GM12878 (cell line): Measurements from ENCODE around the gene E2F7. TPM values are rescaled to one million over a fixed set of nuclear protein-coding genes. Genes with fewer than 3 reads are reported as not detected.
A peak's percentile ranks its signal among the peaks of the same experiment; 100 is the strongest.

Experiments
- ATAC-seq: fragments of 200-7000 bp; cut with Tn5 transposase; 3 replicates; pipeline ENCODE4 v1.9.1; 2020; ENCODE audit warnings: mild to moderate bottlenecking, moderate library complexity
- BruUV-seq: library from RNA; stranded (reverse); fragments of 400-500 nt; replicated peaks from 2 replicates; lab custom pipeline; 2021; lab: Mats Ljungman, UMichigan
- CTCF ChIA-PET: fragments of 300-600 bp; sonication (Branson Sonifier 250); formaldehyde crosslinking; extraction: SDS; loops from one replicate; lab custom pipeline; 2021; ENCODE audit warnings: inconsistent platforms; lab: Yijun Ruan, JAX
- POLR2A ChIA-PET: fragments of 350-600 bp; formaldehyde crosslinking; extraction: SDS; loops from one replicate; lab custom pipeline; 2021; ENCODE audit warnings: inconsistent platforms; lab: Charles Lee
- RAD21 ChIA-PET: fragments of 300-600 bp; sonication (Branson Sonifier 250); formaldehyde crosslinking; loops from one replicate; lab custom pipeline; 2023; ENCODE audit warnings: antibody characterized with exemption; ENCODE audit not compliant: unreplicated experiment; lab: Charles Lee
- SMC1A ChIA-PET: fragments of 300-600 bp; sonication (Branson Sonifier 250); formaldehyde crosslinking; loops from one replicate; lab custom pipeline; 2023; ENCODE audit not compliant: unreplicated experiment, uncharacterized antibody; lab: Charles Lee
- DNase-seq: peaks from one replicate; pipeline ENCODE4 v3.0.0-alpha.2; 2011; ENCODE audit warnings: low read depth, low spot score
- FAIRE-seq: peaks from 3 replicates; lab custom pipeline; 2011; peaks lifted over from hg19 to GRCh38; lab: Jason Lieb, UNC
- H2AFZ ChIP-seq: 2 replicates; pipeline ENCODE4 v1.6.0; 2011; ENCODE audit warnings: low read depth, low read length, control low read depth; ENCODE audit not compliant: control insufficient read depth
- H3K27ac ChIP-seq: 2 replicates; pipeline ENCODE4 v1.5.1; 2011; ENCODE audit warnings: control low read depth; ENCODE audit not compliant: control insufficient read depth, insufficient read depth
- H3K27me3 ChIP-seq, 2 experiments: replicated peaks in 1 of 2; 2 replicates each; pipeline versions ENCODE4 v1.6.0 to v1.6.1; 2011; ENCODE audit warnings: low read length in 1 of 2; ENCODE audit not compliant: control insufficient read depth in 2 of 2, insufficient read depth in 2 of 2
- H3K36me3 ChIP-seq, 2 experiments: 2 replicates each; pipeline ENCODE4 v1.5.1; 2011; ENCODE audit warnings: low read length in 1 of 2; ENCODE audit not compliant: control insufficient read depth in 2 of 2, insufficient read depth in 2 of 2
- H3K4me1 ChIP-seq: 2 replicates; pipeline ENCODE4 v1.6.1; 2011; ENCODE audit warnings: mild to moderate bottlenecking, low read length, moderate library complexity, mixed read lengths; ENCODE audit not compliant: control insufficient read depth, insufficient read depth
- H3K4me2 ChIP-seq: 2 replicates; pipeline ENCODE4 v1.6.0; 2011; ENCODE audit warnings: control low read depth; ENCODE audit not compliant: control insufficient read depth, insufficient read depth
- H3K4me3 ChIP-seq: fragments of 200-600 bp; sonication (generic); 2 replicates; pipeline ENCODE4 v1.5.1; 2016
- H3K79me2 ChIP-seq: 2 replicates; pipeline ENCODE4 v1.6.0; 2011; ENCODE audit warnings: low read length; ENCODE audit not compliant: control insufficient read depth, insufficient read depth
- H3K9ac ChIP-seq: 2 replicates; pipeline ENCODE4 v1.8.0; 2011; ENCODE audit warnings: low read length, control low read depth, mixed read lengths; ENCODE audit not compliant: control insufficient read depth, insufficient read depth
- H3K9me3 ChIP-seq: replicated peaks from 3 replicates; pipeline ENCODE4 v1.5.1; 2011; ENCODE audit warnings: mild to moderate bottlenecking, low read length; ENCODE audit not compliant: control insufficient read depth, insufficient read depth
- H4K20me1 ChIP-seq: 2 replicates; pipeline ENCODE4 v1.6.0; 2011; ENCODE audit not compliant: control insufficient read depth, insufficient read depth
- BCL11A ChIP-seq: IDR thresholded peaks from 2 replicates; pipeline ENCODE4 v1.6.1; 2011; ENCODE audit warnings: low read depth, low read length
- CBFB ChIP-seq: IDR thresholded peaks from 2 replicates; pipeline ENCODE4 v1.6.1; 2016; ENCODE audit warnings: antibody characterized with exemption, low read depth
- CHD2 ChIP-seq: IDR thresholded peaks from 2 replicates; pipeline ENCODE4 v1.6.1; 2011; ENCODE audit warnings: low read depth, low read length, improper control_type of control experiment, borderline replicate concordance
- FOXM1 ChIP-seq: IDR thresholded peaks from 2 replicates; pipeline ENCODE4 v1.6.1; 2012; ENCODE audit warnings: low read depth, mild to moderate bottlenecking, inconsistent platforms, low read length, moderate library complexity
- IKZF1 ChIP-seq: fragments of 450-650 bp; conservative IDR thresholded peaks from 2 replicates; pipeline ENCODE4 v1.6.1; 2017; ENCODE audit warnings: antibody characterized with exemption, mild to moderate bottlenecking
- IKZF2 ChIP-seq, 2 experiments: fragments of 450-650 bp; IDR thresholded peaks; 2 replicates each; pipeline ENCODE4 v1.6.1; 2017; ENCODE audit warnings: mild to moderate bottlenecking in 2 of 2, moderate library complexity in 2 of 2
- IRF4 ChIP-seq: IDR thresholded peaks from 2 replicates; pipeline ENCODE4 v1.6.1; 2011; ENCODE audit warnings: low read depth, low read length
- JUNB ChIP-seq: IDR thresholded peaks from 2 replicates; pipeline ENCODE4 v1.6.1; 2016; ENCODE audit warnings: antibody characterized with exemption, mild to moderate bottlenecking
- NFIC ChIP-seq: IDR thresholded peaks from 2 replicates; pipeline ENCODE4 v1.6.1; 2012; ENCODE audit warnings: low read depth, mild to moderate bottlenecking, inconsistent platforms, low read length, moderate library complexity
- NR2C1 ChIP-seq: fragments of 450-650 bp; IDR thresholded peaks from 2 replicates; pipeline ENCODE4 v1.6.1; 2017; ENCODE audit warnings: antibody characterized with exemption, mild to moderate bottlenecking, moderate library complexity
- PML ChIP-seq: IDR thresholded peaks from 2 replicates; pipeline ENCODE4 v1.6.1; 2012; ENCODE audit warnings: low read length, inconsistent platforms
- RFX5 ChIP-seq: IDR thresholded peaks from 2 replicates; pipeline ENCODE4 v1.6.1; 2011; ENCODE audit warnings: low read depth, low read length, improper control_type of control experiment
- RUNX3 ChIP-seq: IDR thresholded peaks from 2 replicates; pipeline ENCODE4 v1.6.1; 2012; ENCODE audit warnings: low read length, inconsistent platforms
- USF2 ChIP-seq: IDR thresholded peaks from 2 replicates; pipeline ENCODE4 v1.6.1; 2011; ENCODE audit warnings: low read depth, low read length, improper control_type of control experiment, borderline replicate concordance
- ZBTB40 ChIP-seq: fragments of 450-650 bp; IDR thresholded peaks from 2 replicates; pipeline ENCODE4 v1.6.1; 2016; ENCODE audit warnings: mild to moderate bottlenecking, moderate library complexity, borderline replicate concordance
- WGBS: methylation state at CpG from one replicate; pipeline ENCODE4 v1.1.6; 2016; ENCODE audit warnings: low lambda C conversion rate; ENCODE audit not compliant: insufficient replicate concordance, insufficient coverage; ENCODE audit errors: missing lambda C conversion rate; 5-methylcytosine and 5-hydroxymethylcytosine counted together
- in situ Hi-C: fragments of 300-500 bp; cut with MboI; formaldehyde crosslinking; loops from 9 replicates; pipeline ENCODE4 v1.14.3; 2018; ENCODE audit warnings: mixed read lengths
- intact Hi-C: fragments of 100-400 bp; cut with micrococcal nuclease; formaldehyde crosslinking; loops from one replicate; pipeline ENCODE4 v1.14.2; 2022; ENCODE audit not compliant: unreplicated experiment
- polyA plus RNA-seq, 11 experiments: library from polyadenylated mRNA; depleted of rRNA in 4 of 11; unstranded in 6 of 11; stranded (reverse) in 5 of 11; fragments of >200 nt; fragmentation: Nextera tagmentation in 4 of 11; fragmentation: Illumina TruSeq in 1 of 11; extraction: Ambion mirVana in 4 of 11; extraction: Trizol in 1 of 11; gene quantifications; 1 replicate in 1 of 11; 2 replicates in 10 of 11; pipeline versions ENCODE4 v1.2.1 to v1.2.3, GENCODE V29; 2011 to 2016; ENCODE audit warnings: inconsistent platforms in 2 of 11, missing spikeins in 2 of 11, low read depth in 1 of 11
- total RNA-seq, 4 experiments: library from RNA; depleted of rRNA in 3 of 4; stranded (reverse); fragments of >200 nt in 3 of 4; fragmentation: Illumina TruSeq in 1 of 4; extraction: Trizol in 1 of 4; gene quantifications; 2 replicates each; pipeline versions ENCODE4 v1.2.1 to v1.2.3, GENCODE V29; 2013 to 2021

Gene E2F7
- total and polyA plus RNA-seq, 10 of the 15 experiments (the other 5 are each of a cell fraction or from before 2014, with no cell fraction given) = 5.6 to 32.1 (median 19.9) TPM

DNA sequence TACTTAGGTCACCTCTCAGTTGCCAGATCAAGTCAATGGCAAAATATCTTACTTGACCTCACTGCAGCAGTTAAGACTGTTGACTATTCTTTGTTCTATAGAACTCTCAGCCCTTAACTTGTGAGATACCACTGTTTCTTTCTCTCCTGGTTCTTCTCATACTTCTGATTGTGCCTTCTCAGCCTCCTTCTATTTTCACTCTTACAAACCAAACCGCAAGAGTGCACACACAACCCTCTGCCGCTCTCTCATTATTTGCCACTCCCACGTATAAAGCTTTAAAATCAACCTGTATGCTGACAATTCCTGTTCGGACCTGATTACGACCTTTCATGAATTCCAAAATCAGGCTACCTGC, 4.5 kb downstream of the E2F7 start:
- Histone ChIP-seq H3K36me3 (peaks cover 0 to 17% of the 10 kb centered on the region in 2 experiments), H3K9ac (peak overlapping the region; percentile 35; the same call in 1 of the 2 replicates), H3K4me2 (peak overlapping the region; percentile 93), H2AFZ (peak overlapping the region; percentile 17), H3K27ac (peak overlapping the region; percentile 89), H3K4me1 (peaks cover 29% of the 10 kb centered on the region), H4K20me1 (no peaks in the 10 kb centered on the region), H3K79me2 (peaks cover 59% of the 10 kb centered on the region), H3K9me3 (no peaks in the 10 kb centered on the region), H3K4me3 (peak overlapping the region; percentile 43), H3K27me3 (no peaks in the 10 kb centered on the region)
- 5% methylated on average over 5 of the region's 5 CpGs for WGBS
- no TSS peak for BruUV-seq
- ChIA-PET SMC1A (interaction anchor here (0.9 to 5.1 kb wide), 7 partner anchors 8 to 41 kb away, joined by 4 to 40 read pairs (median 7); no protein-coding TSS in a partner anchor), POLR2A (interaction anchor here (0.6 to 3.8 kb wide), 4 partner anchors 10 to 1580 kb away, joined by 3 to 18 read pairs (median 8); no protein-coding TSS in a partner anchor), RAD21 (interaction anchor here (0.9 to 2.4 kb wide), 5 partner anchors 10 to 264 kb away, joined by 3 to 17 read pairs (median 5); no protein-coding TSS in a partner anchor), CTCF (interaction anchor here (1.4 to 4.5 kb wide), 4 partner anchors 11 to 50 kb away, joined by 6 to 45 read pairs (median 8); no protein-coding TSS in a partner anchor)
- FAIRE-seq (peak; percentile 61), DNase-seq (peak; percentile 53), ATAC-seq (peak; percentile 39)
- in situ Hi-C loops (loop anchor here (25.0 kb wide), 1 partner anchor 974 kb away; the partner anchor contains the start of gene NAP1L1), intact Hi-C loops (loop anchor here (5.0 kb wide), 1 partner anchor 294 kb away; no protein-coding TSS in a partner anchor)
- TF ChIP-seq NFIC (peak; percentile 71; the same call in 1 of the 2 replicates), IKZF1 (no peak; the same call in 1 of the 2 replicates), BCL11A (peak; percentile 54; the same call in 1 of the 2 replicates), FOXM1 (peak; percentile 42), PML (0 out of 2 replicates have a peak, but pooled peaks have one; percentile 35), ZBTB40 (no peak), CBFB (peak; percentile 79), IKZF2 (IDR thresholded peaks at IDR 0.05) (no peak), RUNX3 (peak; percentile 96), NR2C1 (no peak), JUNB (0 out of 2 replicates have a peak, but pooled peaks have one; percentile 40), USF2 (no peak), CHD2 (no peak), IRF4 (0 out of 2 replicates have a peak, but pooled peaks have one; percentile 30), RFX5 (no peak)
